HG03378 (cell line): Measurements from ENCODE around the gene EBPL.

Experiments used
- ATAC-seq: cut with Tn5 transposase; IDR thresholded peaks from one replicate; pipeline ENCODE4 v1.9.1; 2021; ENCODE audit warnings: mild to moderate bottlenecking, moderate library complexity; ENCODE audit not compliant: unreplicated experiment

EBPL gene

DNA sequence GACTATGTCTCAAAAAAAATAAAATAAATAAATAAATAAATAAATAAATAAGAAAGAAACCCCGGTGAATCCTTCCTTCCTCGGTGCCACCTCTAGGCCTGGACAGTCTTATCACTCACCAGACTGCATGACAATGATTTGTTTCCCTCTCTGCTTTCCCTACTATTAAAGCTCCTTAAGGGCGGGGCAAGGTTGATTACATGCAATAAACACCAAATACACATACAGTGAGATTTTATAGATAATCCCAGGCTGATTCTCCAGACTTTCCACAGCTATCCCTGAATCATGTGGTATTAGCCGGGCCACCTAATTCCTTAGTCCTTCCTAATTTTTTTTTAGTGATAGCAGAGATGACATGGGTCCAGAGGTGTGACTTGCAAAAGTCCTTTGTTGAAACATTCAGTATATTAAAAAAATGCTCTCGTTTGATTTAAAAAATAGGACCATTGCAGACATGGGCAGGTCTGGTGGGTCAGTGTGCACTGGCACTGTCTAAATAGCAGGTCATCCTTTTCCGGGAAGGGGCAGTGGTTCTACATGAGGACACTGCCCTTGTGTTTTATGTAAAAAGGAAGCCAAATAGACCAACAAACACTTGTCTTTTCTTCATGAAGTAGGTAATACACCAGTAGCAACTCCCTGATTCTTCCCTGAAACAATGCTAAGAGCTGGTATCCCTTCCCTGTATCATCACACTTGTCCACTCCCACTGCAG is 14.5 kb downstream of the EBPL start:
- no peak for ATAC-seq

GRCh38 chr13:49670828-49671227 is 20.5 kb downstream of the EBPL start:
- no peak for ATAC-seq

DNA sequence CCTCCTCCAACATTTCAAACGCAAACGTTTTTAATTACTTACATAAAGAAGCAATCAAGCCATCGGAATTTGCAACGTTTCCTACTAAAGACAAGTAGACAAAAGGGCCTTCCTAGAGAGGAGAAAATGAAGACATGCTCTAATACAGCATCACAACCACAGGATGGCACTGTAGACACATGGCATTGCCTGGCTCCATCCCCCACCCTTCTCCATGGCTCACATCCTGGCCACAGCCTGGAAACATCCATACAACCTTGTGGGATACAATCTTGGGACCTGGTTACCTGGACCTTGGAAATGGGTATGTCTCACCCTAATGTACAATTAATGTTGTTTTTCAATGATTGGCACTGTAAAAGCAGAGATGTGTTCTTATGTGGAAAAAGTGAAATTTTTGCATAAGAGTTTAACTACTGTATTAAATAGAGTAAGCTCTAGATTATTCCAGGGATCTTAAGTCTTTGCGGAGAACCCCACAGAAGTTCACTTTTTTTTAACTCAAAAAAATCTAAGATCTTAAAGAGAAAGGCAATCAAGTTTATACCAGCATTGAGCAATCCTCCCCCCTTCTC is 21.5 kb downstream of the EBPL start:
- no peak for ATAC-seq

DNA sequence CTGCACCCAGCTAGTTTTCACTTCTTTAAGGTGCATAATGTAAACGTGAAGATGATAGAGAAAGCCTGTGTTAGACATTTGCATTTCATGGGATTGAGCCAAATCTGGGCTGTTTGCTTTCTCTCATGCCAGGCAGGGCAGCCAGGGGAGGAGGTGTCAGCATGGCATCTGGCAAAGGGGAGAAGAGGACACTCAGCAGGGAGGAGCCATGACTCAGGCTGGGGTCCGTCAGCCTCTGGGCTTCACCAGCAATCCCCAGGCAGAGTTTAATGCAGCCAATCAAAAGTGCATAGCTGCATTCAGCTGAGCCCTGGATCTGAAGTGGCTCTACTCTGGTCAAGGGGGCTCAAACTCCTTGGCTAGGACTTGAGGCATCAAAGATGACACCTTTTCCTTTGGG is 23.5 kb downstream of the EBPL start:
- ATAC-seq = no peak

DNA sequence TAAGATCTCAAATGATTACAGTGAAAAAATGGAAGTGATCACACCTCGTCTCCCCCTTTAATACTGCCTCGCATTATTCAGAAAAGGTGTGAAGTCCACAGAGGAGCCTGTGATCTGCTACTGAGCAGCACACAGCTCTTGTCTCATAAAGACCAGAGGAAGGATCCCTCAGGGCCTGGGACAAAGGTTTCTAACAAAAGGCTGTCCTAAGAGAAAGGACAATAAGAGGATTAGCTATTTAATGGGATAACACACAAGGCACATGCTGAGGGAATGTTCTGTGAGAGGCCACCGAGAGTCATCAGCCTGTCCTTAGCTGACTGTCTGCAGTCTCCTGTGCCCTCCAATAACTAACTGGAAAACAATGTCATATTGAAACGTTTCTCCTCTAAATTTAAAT is 26.7 kb downstream of the EBPL start:
- no peak for ATAC-seq

DNA sequence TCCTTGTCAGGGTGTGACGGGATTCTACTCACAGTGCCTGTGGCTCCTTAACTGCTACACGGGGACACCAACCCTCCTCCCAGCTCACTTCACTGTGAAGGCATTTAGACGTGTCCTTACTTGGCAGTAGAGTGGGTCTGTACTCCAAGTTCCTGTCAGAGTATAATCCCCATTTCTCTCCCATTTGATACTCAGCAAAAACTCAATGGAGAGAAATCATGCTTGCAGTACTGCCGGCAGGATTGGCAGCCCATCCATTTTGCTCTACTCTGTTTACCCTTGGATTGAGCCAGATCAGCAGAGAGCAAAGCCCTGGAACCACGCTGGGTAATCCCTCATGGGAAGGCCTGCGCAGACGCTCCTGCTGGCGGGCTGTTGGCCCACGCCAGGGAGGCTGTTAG is 34.0 kb downstream of the EBPL start:
- no peak for ATAC-seq

DNA sequence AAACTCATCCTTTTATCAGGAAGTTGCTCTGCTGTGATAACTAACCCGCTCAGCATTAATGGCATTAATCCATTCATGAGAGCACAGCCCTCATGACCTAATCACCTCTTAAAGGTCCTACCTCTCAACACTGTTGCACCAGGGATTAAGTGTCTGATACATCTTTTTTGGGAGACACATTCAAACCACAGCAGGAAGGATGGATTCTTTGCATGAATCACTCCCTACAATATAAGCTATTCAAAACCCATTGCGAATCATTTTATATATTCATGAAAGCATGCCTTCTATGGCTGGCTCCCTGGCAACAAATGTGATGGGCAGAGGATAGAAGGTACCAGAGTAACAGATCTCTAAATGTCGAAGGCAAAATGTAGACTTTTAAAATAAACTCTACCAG is 35.4 kb downstream of the EBPL start:
- ATAC-seq = no peak

DNA sequence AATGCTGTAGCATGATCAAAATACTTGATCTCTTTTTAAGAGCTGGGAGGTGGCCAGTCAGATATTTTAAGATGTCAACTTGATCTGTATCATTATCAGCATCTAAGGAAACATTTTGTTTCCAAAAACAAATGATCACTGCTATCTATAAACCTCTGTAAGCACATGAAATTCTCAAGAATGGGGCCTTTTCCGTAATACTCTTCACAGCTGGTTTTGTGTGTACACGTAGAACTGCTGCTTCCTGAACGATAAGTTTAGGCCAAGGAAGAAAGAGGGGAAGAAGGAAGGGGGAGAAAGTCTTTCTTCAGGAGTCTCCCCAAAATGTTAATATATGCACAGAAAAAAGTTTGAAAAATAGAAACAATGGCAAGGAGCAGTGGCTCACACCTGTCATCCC is 37.3 kb downstream of the EBPL start:
- no peak for ATAC-seq

DNA sequence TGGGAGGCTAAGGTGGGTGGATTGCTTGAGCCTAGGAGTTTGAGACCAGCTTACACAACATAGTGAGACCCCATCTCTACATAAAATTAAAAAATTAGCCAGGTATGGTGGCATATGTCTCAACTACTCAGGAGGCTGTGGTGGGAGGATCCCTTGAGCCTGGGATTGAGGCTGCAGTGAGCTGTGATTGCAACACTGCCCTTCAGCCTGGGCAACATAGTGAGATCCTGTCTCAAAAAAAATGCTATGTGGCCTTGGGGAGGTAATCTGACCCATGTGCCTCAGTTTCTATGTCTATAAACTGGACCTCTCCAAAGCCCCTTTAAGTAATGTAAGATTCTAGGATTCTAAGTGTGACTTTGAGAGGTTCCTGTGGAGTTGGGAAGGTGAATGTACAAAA is 37.8 kb downstream of the EBPL start:
- no peak for ATAC-seq

DNA sequence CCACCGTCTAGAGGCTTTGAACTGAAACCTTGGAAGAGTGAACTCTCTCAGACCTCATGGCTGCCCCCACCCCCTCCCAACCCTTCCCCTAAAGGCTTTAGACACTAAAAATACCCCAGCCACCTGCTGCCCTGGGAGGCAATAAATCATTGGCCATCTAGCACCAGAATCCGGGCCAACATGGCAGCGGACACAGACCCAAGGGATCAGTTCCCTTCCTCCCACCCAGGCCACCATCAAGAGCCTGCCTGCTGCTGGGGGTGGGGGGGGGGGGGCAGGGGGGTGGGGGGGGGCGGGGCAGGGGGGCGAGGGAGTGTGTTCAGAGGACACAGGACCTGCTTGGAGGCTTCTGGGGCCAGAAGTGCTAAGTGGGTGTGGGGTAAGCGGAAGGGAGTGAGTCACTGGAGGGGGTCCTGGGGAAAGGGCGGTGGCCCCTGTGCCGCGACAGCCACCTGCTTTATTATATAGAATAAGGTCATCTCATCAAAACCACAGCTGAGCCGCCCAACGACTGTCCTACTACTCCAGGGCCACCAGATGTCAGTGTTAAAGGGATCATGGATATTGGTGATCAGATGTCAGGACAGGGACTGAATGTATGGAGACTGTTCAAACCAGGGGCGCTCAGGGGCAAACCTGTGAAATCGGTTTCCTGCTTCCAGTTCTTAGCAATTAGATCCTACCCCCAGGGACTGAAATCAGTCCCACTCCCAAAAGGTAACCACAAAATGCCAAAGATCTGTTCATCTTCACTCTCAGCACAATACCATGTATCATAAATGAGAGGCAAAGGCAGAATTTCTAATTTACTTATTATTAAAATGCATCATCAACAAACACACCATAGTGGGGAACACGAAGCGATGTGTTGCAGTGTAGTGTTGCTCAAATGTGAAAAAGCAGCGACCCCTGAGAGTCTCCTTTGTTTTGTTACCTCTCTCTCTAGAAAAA is 38.7 kb downstream of the EBPL start:
- peak; percentile 53 for ATAC-seq

DNA sequence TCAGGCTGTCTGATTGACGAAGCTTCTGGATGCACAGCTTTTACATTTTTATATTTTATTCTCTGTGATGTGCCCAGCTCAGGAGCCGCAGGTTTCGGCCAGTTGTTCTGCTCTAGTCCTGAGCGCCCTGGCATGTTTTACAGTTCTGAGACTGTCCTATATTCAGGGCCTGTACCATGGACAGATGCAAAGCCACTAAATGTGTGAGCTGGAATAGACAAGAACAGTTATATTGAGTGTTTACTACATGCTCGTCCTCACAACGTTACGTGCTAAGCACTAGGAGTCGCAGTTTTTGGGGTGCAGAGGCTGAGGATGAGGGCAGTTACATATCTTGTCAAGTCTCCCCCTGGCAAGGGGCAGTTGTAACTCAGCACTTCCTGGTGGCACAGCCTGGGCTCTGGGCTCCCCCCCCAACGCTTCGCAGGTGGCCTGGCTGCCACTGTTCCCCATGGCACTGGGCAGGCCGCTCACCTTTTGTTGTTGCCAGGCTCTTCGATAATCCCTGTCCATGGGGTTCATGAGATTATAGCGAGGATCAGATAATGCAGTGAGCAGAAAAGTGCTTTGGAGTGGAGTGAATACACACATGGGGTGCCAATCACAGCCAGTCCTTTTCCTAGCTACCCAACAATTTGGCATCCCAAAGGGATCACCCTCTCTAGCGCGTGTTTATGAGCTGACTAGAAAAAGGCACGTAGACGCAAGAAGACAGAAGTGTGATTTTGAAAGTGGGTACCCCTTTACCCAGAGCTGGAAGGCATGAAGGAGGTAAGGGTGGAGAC is 39.5 kb downstream of the EBPL start:
- no peak for ATAC-seq

GRCh38 chr13:49649963-49650312 is 41.3 kb downstream of the EBPL start:
- ATAC-seq = no peak

DNA sequence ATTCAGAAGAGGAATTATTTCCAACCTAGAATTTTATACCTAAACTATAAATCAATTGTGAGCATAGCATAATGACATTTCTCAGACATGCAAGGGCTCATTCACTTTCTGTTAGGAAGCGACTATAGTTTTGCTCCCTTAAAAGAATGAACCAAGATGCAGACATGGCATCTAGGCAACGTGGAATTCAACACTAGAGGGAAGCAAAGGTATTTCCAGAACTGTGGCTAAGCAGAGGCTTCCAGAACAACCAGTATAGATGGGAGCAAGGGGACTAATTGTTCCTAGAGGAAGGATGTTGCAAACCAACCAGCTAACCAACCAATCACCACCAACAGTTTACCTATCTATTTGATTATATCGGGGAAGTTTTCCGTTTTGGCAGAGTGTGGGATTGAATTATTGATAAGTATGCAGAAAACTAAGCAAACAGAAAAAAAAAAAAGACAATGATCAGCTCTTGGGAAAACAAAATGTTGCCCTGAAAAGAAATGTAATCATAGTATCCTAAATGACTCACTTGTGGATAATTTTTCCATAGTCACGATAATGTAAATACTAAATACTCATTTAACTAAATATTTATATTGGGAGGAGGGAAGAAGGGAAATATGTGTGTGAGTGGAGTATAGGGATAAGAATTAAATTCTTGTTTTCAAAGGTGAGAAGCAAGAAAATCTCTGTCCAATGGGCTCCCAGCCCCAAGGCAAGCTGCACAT is 41.9 kb downstream of the EBPL start:
- ATAC-seq = no peak

DNA sequence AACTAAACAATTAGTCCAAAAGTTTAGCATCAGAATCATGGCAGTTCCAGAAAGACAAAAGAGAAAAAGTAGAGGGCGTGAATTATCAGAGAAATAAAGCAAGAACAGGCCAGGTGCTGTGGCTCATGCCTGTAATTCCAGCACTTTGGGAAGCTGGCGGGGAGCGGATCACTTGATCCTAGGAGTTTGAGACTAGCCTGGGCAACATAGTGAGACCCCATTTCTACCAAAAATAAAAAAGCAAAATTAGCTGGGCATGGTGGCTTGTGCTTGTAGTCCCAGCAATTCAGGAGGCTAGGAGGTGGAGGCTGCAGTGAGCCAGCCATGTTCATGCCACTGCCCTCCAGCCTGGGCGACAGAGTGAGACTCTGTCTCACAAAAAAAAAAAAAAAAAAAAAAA is 44.6 kb downstream of the EBPL start:
- no peak for ATAC-seq

- no peak for ATAC-seq
Observed at GRCh38 chr13:49645451-49645850, 45.8 kb downstream of the EBPL start.

DNA sequence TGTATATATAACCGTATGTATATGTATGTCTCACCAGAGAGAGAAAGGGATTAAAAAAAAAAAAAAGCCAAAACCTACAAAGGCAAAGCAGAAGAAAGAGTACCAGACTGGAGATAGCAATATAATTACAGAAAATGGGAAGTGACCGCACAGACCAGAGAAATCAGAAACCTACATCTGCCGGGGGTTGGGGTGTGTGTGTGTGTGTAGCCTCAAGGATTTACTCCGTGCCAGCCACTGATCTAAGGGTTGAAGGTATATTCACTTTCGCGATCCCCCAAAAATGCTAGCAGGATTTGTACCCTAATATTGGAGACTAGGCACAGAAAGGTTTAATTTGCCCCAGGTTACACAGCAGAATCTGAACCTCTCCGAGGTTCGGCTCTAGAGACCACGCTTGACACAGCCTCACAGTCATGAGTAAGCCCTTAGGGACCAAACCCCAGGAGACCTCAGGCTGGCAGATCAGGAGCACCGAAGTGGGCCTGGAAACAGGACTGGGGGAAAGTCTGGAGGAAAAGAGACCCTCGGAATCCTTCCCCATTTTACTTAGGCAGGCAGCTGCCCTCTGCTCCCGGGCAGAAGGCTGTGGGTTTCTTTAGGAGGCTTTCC is 48.1 kb downstream of the EBPL start:
- ATAC-seq = no peak

- ATAC-seq = no peak
Observed at GRCh38 chr13:49641801-49642291, 49.4 kb downstream of the EBPL start.

DNA sequence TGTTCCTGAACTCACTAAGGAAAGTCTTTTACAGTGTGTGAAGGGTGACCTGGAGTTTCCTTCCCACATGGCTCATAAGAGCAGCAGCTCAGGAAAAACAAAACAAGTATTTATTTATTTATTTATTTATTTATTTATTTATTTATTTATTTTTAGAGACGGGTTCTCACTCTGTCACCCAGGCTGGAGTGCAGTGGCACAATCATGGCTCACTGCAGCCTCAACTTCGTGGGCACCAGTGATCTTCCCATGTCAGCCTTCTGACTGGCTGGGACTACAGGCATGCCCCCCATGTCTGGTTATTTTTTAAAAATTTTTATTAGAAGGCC is 52.6 kb downstream of the EBPL start:
- no peak for ATAC-seq

DNA sequence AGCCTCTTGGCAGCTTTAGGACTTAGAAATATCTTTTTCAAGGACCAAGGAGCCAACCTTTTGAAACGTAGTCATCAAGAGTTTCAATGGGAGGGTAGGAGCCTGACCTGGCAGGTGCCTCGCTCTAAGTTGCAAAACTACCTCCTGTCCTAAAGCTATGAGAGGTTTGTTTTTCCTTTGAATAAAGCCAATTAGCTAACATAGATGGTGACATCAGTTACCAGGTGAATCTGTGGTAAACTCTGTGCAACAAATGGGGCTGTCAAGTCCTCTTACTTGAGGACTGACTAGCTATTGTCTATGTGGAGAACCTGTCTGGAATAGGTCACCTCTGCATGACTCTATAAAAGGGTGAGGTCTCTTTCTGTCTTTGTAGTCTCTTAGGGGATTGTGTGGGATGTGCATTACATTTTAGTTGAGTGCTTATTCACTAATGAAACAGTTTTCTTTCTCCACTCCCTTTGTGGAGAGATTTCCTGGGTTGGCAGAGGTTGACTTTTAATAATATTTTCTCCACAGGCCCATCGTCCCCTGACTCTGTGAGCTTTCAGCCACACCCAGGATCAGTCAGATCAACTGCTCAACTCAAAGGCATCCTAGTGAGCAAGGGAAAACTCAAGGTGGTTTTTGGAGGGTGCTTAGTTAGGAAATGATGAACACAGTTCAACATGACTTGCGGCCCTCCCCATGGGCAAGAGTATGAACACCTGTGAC is 53.1 kb downstream of the EBPL start:
- ATAC-seq = no peak
